Neural progenitor cell (in vitro differentiated cells): Measurements from ENCODE around the gene CDKN2B.

Source experiments
- EZH2 ChIP-seq: fragments of 200-600 bp; sonication (generic); IDR thresholded peaks from 2 replicates; pipeline ENCODE4 v1.6.1; 2017; ENCODE audit warnings: antibody characterized with exemption, mild to moderate bottlenecking, moderate library complexity
- EZH2phosphoT487 ChIP-seq: fragments of 200-600 bp; sonication (generic); IDR thresholded peaks from 2 replicates; pipeline ENCODE4 v1.6.1; 2017; ENCODE audit warnings: antibody characterized with exemption
- TF ChIP-seq, protein P1 (sequence below): fragments of 200-600 bp; sonication (generic); IDR thresholded peaks from 2 replicates; pipeline ENCODE4 v1.5.1; 2017; ENCODE audit warnings: antibody characterized with exemption, mild to moderate bottlenecking

GRCh38 chr9:21983561-21983935 is 25.6 kb downstream of the CDKN2B start:
- TF ChIP-seq, protein P1, sequence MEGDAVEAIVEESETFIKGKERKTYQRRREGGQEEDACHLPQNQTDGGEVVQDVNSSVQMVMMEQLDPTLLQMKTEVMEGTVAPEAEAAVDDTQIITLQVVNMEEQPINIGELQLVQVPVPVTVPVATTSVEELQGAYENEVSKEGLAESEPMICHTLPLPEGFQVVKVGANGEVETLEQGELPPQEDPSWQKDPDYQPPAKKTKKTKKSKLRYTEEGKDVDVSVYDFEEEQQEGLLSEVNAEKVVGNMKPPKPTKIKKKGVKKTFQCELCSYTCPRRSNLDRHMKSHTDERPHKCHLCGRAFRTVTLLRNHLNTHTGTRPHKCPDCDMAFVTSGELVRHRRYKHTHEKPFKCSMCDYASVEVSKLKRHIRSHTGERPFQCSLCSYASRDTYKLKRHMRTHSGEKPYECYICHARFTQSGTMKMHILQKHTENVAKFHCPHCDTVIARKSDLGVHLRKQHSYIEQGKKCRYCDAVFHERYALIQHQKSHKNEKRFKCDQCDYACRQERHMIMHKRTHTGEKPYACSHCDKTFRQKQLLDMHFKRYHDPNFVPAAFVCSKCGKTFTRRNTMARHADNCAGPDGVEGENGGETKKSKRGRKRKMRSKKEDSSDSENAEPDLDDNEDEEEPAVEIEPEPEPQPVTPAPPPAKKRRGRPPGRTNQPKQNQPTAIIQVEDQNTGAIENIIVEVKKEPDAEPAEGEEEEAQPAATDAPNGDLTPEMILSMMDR, result no peak
- no peak for TF ChIP-seq EZH2phosphoT487
- peak; percentile 40 for TF ChIP-seq EZH2
